ENCODE results near the gene COL6A2. TPM values are rescaled to one million over a fixed set of nuclear protein-coding genes. Genes with fewer than 3 reads are reported as not detected.

The COL6A2 gene
- 5.2 and 22.8 TPM in 2 replicates for total RNA-seq (ENCODE audit: low replicate concordance)

DNA sequence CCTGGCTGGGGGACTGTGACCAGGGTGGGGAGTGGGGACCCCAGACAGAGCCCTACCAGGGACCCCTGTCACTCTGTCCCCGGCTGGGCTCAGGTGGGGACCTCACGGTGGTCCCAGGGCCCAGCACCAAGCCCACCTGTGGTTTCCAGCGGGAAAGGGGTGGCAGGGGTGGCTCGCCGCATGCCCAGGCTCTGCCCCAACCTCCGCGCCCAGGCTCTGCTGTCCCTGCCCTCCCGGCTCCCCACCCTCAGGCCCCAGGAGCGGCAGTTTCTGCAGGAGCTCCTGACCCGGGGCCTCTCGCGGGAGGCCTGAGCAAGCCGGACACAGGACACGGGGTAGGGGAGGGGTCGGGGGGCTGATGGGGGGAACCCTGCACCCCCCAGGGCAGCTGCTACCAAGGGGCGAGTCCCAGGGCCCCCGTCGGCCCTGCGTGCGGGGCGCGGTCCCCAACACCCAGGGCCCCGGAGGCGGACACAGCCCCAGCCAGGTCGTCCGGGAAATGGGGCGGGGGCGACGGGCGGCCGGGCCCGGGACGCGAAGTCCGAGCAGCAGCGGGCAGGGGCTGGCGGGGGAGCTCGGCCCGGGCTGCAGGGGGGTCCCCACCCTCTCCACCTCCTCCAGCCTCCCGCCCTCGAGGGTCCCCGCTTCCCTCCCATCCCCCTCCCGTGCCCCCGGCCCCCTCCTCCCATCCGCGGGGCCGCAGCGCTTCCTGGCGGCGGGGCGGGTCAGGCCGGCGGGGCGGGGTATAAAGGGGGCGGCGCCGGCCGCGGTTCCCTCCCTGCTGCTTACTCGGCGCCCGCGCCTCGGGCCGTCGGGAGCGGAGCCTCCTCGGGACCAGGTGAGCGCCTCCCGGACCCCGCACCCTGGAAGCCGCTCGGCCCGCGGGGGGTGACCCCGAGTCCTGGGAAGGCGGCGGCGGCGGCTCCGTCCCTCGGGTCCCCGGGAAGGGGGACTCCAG is at the start of gene COL6A2:
Gene COL6A2 (plus strand): TSS at position 777 of the 958 bp plus-strand sequence.
- peak; percentile 84 for DNase-seq (ENCODE audit: low spot score)
- peak within 1 kb of the TSS; percentile 22 for H3K27ac Mint-ChIP-seq
- Histone ChIP-seq H3K9ac (no peak within 1 kb of the TSS), H3K36me3 (no peaks in the 10 kb centered on the region), H3K27me3 (peaks cover 60% of the 10 kb centered on the region), H2AFZ (replicated peaks) (peak within 1 kb of the TSS; percentile 91), H3K9me3 (ENCODE audit: low read depth) (peaks cover 5% of the 10 kb centered on the region), H3K79me2 (ENCODE audit: low read depth) (no peaks in the 10 kb centered on the region), H3K4me1 (no peaks in the 10 kb centered on the region), H3F3A (ENCODE audit: low read depth) (no peaks in the 10 kb centered on the region), H3K27ac (no peak within 1 kb of the TSS), H4K20me1 (ENCODE audit: low read depth) (no peaks in the 10 kb centered on the region), H3K4me2 (peak within 1 kb of the TSS; percentile 80), H3K4me3 (peak within 1 kb of the TSS; percentile 73)
- peaks cover 13% of the 10 kb centered on the region for H3K27me3 Mint-ChIP-seq (ENCODE audit: insufficient read depth, low read depth)
- H3K4me3 Mint-ChIP-seq = peak within 1 kb of the TSS; percentile 83
- peaks cover 21% of the 10 kb centered on the region for H3K9me3 Mint-ChIP-seq
- peaks cover 5% of the 10 kb centered on the region for H3K4me1 Mint-ChIP-seq
- TF ChIP-seq, protein P1, sequence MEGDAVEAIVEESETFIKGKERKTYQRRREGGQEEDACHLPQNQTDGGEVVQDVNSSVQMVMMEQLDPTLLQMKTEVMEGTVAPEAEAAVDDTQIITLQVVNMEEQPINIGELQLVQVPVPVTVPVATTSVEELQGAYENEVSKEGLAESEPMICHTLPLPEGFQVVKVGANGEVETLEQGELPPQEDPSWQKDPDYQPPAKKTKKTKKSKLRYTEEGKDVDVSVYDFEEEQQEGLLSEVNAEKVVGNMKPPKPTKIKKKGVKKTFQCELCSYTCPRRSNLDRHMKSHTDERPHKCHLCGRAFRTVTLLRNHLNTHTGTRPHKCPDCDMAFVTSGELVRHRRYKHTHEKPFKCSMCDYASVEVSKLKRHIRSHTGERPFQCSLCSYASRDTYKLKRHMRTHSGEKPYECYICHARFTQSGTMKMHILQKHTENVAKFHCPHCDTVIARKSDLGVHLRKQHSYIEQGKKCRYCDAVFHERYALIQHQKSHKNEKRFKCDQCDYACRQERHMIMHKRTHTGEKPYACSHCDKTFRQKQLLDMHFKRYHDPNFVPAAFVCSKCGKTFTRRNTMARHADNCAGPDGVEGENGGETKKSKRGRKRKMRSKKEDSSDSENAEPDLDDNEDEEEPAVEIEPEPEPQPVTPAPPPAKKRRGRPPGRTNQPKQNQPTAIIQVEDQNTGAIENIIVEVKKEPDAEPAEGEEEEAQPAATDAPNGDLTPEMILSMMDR (IDR thresholded peaks at IDR 0.05) = peak; percentile 35
- TF ChIP-seq EZH2 (IDR thresholded peaks at IDR 0.05) = no peak
- TF ChIP-seq EZH2phosphoT487 (IDR thresholded peaks at IDR 0.05) = no peak
- H3K36me3 Mint-ChIP-seq = peaks cover 11% of the 10 kb centered on the region

DNA sequence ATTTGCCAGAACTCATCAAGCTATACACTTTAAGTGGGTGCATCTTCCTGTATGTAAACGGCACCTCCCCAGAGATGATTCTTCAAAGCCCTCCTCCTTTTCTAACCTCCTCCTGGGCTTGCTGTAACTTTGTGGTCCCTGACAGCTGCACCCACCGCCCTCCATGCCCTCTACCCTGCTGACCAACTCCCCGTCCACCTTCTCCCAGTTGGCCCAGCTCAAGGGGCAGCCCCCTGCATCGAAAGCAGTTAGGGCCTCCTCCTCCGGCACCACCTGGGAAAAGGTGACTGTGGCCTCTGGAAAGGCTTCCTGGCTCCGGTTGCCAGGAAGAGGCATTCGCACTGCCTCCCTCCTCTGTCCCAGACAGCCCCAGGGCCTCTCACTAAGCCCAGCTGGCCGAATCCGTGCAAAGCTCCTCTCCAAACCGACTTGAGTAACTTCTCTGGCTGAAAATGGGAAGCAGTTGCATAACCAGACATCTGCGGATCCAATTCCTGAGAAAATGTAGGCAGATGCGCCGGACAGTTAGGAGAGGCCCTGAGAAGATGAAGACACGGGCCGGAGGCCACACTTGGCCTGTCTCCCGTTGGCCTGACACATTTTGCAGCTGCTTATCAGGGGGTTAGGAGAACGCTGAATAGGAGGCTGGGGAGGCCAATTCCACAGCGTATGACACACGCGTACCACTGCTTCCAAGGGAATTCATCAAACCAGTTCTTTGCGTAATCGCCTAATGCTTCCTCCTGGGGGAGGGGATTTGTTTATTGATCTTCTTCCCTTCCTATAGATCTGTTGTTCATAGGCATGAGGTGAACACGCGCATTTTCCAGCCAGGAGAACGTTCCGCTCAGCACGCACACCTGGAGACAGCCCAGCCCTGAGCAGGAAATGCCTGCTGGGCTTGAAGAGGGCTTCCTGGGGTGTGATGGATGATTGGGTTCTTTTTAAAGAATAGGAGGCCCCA is 48.7 kb upstream of the COL6A2 start:
- H3K79me2 ChIP-seq (ENCODE audit: low read depth) = no peaks in the 10 kb centered on the region
- DNase-seq (ENCODE audit: low spot score) = no peak
- no peak overlapping the region for H3K4me3 Mint-ChIP-seq

More for the DNA sequence above, 48.7 kb upstream of the COL6A2 start:
- Histone ChIP-seq H3K27me3 (no peaks in the 10 kb centered on the region), H3K9ac (no peak overlapping the region), H3K4me3 (no peak overlapping the region), H4K20me1 (ENCODE audit: low read depth) (no peaks in the 10 kb centered on the region), H2AFZ (replicated peaks) (peak overlapping the region; percentile 63), H3K36me3 (no peaks in the 10 kb centered on the region), H3K4me2 (peak overlapping the region; percentile 29), H3K4me1 (peaks cover 11% of the 10 kb centered on the region), H3K9me3 (ENCODE audit: low read depth) (no peaks in the 10 kb centered on the region), H3F3A (ENCODE audit: low read depth) (no peaks in the 10 kb centered on the region), H3K27ac (no peak overlapping the region)
- Mint-ChIP-seq H3K4me1 (peaks cover 12% of the 10 kb centered on the region), H3K27ac (peak overlapping the region; percentile 60), H3K9me3 (peaks cover 6% of the 10 kb centered on the region), H3K27me3 (ENCODE audit: insufficient read depth, low read depth) (peaks cover 9% of the 10 kb centered on the region), H3K36me3 (peaks cover 2% of the 10 kb centered on the region)
- no peak for TF ChIP-seq EZH2phosphoT487 (IDR thresholded peaks at IDR 0.05)
- TF ChIP-seq, protein P1 (IDR thresholded peaks at IDR 0.05) = no peak
- TF ChIP-seq EZH2 (IDR thresholded peaks at IDR 0.05) = no peak

All from neural progenitor cell (in vitro differentiated cells).